ENCODE measurements around the gene ZNF423.

ZNF423 gene

GRCh38 chr16:49484451-49484849 lies 371.5 kb downstream of the ZNF423 start:
- H3K4me1 Mint-ChIP-seq = no peaks in the 10 kb centered on the region
- H3K4me3 Mint-ChIP-seq = no peak overlapping the region

GRCh38 chr16:49483651-49484450 lies 372.1 kb downstream of the ZNF423 start:
- no peak overlapping the region for H3K4me3 Mint-ChIP-seq
- peaks cover 21% of the 10 kb centered on the region for H3K27me3 Mint-ChIP-seq
- no peak overlapping the region for H3K27ac Mint-ChIP-seq
- H3K9me3 Mint-ChIP-seq = peaks cover 8% of the 10 kb centered on the region
- no peaks in the 10 kb centered on the region for H3K36me3 Mint-ChIP-seq
- H3K4me1 Mint-ChIP-seq = no peaks in the 10 kb centered on the region
- ATAC-seq = peak; percentile 6

More at GRCh38 chr16:49484451-49484849, 371.5 kb downstream of the ZNF423 start:
- Mint-ChIP-seq H3K36me3 (no peaks in the 10 kb centered on the region), H3K9me3 (peaks cover 8% of the 10 kb centered on the region), H3K27ac (no peak overlapping the region), H3K27me3 (peaks cover 21% of the 10 kb centered on the region)
- peak; percentile 62 for ATAC-seq

GRCh38 chr16:49483251-49483650 lies 372.7 kb downstream of the ZNF423 start:
- no peaks in the 10 kb centered on the region for H3K4me1 Mint-ChIP-seq
- no peak overlapping the region for H3K27ac Mint-ChIP-seq
- ATAC-seq = no peak
- H3K27me3 Mint-ChIP-seq = peaks cover 21% of the 10 kb centered on the region
- H3K36me3 Mint-ChIP-seq = no peaks in the 10 kb centered on the region
- peaks cover 8% of the 10 kb centered on the region for H3K9me3 Mint-ChIP-seq
- no peak overlapping the region for H3K4me3 Mint-ChIP-seq

- no peak overlapping the region for H3K4me3 Mint-ChIP-seq
- H3K9me3 Mint-ChIP-seq = peaks cover 8% of the 10 kb centered on the region
- H3K36me3 Mint-ChIP-seq = no peaks in the 10 kb centered on the region
Measured at GRCh38 chr16:49482690-49483089, 373.2 kb downstream of the ZNF423 start.

GRCh38 chr16:49478616-49479015 lies 377.3 kb downstream of the ZNF423 start:
- no peak overlapping the region for H3K27ac Mint-ChIP-seq
- no peak for ATAC-seq
- H3K9me3 Mint-ChIP-seq = peaks cover 5% of the 10 kb centered on the region
- H3K4me1 Mint-ChIP-seq = no peaks in the 10 kb centered on the region
- H3K36me3 Mint-ChIP-seq = no peaks in the 10 kb centered on the region
- H3K4me3 Mint-ChIP-seq = no peak overlapping the region
- peaks cover 21% of the 10 kb centered on the region for H3K27me3 Mint-ChIP-seq

More at GRCh38 chr16:49482690-49483089, 373.2 kb downstream of the ZNF423 start:
- Mint-ChIP-seq H3K4me1 (no peaks in the 10 kb centered on the region), H3K27ac (no peak overlapping the region), H3K27me3 (peaks cover 21% of the 10 kb centered on the region)
- no peak for ATAC-seq

GRCh38 chr16:49478107-49478506 lies 377.8 kb downstream of the ZNF423 start:
- no peak overlapping the region for H3K4me3 Mint-ChIP-seq
- H3K4me1 Mint-ChIP-seq = no peaks in the 10 kb centered on the region
- ATAC-seq = peak; percentile 85

GRCh38 chr16:49477250-49477895 lies 378.5 kb downstream of the ZNF423 start:
- no peak for ATAC-seq
- peaks cover 12% of the 10 kb centered on the region for H3K27me3 Mint-ChIP-seq
- H3K4me3 Mint-ChIP-seq = no peak overlapping the region
- H3K27ac Mint-ChIP-seq = no peak overlapping the region
- H3K4me1 Mint-ChIP-seq = no peaks in the 10 kb centered on the region
- H3K36me3 Mint-ChIP-seq = no peaks in the 10 kb centered on the region
- peaks cover 5% of the 10 kb centered on the region for H3K9me3 Mint-ChIP-seq

More at GRCh38 chr16:49478107-49478506, 377.8 kb downstream of the ZNF423 start:
- H3K9me3 Mint-ChIP-seq = peaks cover 5% of the 10 kb centered on the region
- peaks cover 16% of the 10 kb centered on the region for H3K27me3 Mint-ChIP-seq
- H3K36me3 Mint-ChIP-seq = no peaks in the 10 kb centered on the region
- H3K27ac Mint-ChIP-seq = no peak overlapping the region

GRCh38 chr16:49474741-49475140 lies 381.2 kb downstream of the ZNF423 start:
- no peak overlapping the region for H3K4me3 Mint-ChIP-seq
- no peaks in the 10 kb centered on the region for H3K36me3 Mint-ChIP-seq

GRCh38 chr16:49473773-49474172 lies 382.1 kb downstream of the ZNF423 start:
- no peaks in the 10 kb centered on the region for H3K9me3 Mint-ChIP-seq
- H3K27ac Mint-ChIP-seq = no peak overlapping the region
- no peaks in the 10 kb centered on the region for H3K27me3 Mint-ChIP-seq
- ATAC-seq = no peak
- no peaks in the 10 kb centered on the region for H3K36me3 Mint-ChIP-seq
- no peak overlapping the region for H3K4me3 Mint-ChIP-seq
- peaks cover 6% of the 10 kb centered on the region for H3K4me1 Mint-ChIP-seq

More at GRCh38 chr16:49474741-49475140, 381.2 kb downstream of the ZNF423 start:
- no peaks in the 10 kb centered on the region for H3K9me3 Mint-ChIP-seq
- no peaks in the 10 kb centered on the region for H3K27me3 Mint-ChIP-seq
- no peak overlapping the region for H3K27ac Mint-ChIP-seq
- no peak for ATAC-seq
- no peaks in the 10 kb centered on the region for H3K4me1 Mint-ChIP-seq

GRCh38 chr16:49473131-49473530 lies 382.8 kb downstream of the ZNF423 start:
- peaks cover 7% of the 10 kb centered on the region for H3K4me1 Mint-ChIP-seq
- no peaks in the 10 kb centered on the region for H3K36me3 Mint-ChIP-seq
- H3K27me3 Mint-ChIP-seq = no peaks in the 10 kb centered on the region
- ATAC-seq = no peak
- H3K4me3 Mint-ChIP-seq = no peak overlapping the region
- H3K9me3 Mint-ChIP-seq = no peaks in the 10 kb centered on the region
- no peak overlapping the region for H3K27ac Mint-ChIP-seq

- Mint-ChIP-seq H3K27me3 (no peaks in the 10 kb centered on the region), H3K4me3 (no peak overlapping the region), H3K9me3 (no peaks in the 10 kb centered on the region), H3K4me1 (peaks cover 7% of the 10 kb centered on the region), H3K27ac (no peak overlapping the region), H3K36me3 (no peaks in the 10 kb centered on the region)
- no peak for ATAC-seq
Measured at GRCh38 chr16:49472598-49472997, 383.3 kb downstream of the ZNF423 start.

GRCh38 chr16:49471038-49471727 lies 384.7 kb downstream of the ZNF423 start:
- Mint-ChIP-seq H3K27me3 (no peaks in the 10 kb centered on the region), H3K9me3 (no peaks in the 10 kb centered on the region), H3K27ac (no peak overlapping the region), H3K4me3 (no peak overlapping the region), H3K36me3 (no peaks in the 10 kb centered on the region), H3K4me1 (peaks cover 7% of the 10 kb centered on the region)
- no peak for ATAC-seq

GRCh38 chr16:49470513-49470991 lies 385.4 kb downstream of the ZNF423 start:
- no peak for ATAC-seq
- Mint-ChIP-seq H3K27ac (no peak overlapping the region), H3K9me3 (no peaks in the 10 kb centered on the region), H3K36me3 (no peaks in the 10 kb centered on the region), H3K4me1 (peaks cover 7% of the 10 kb centered on the region), H3K4me3 (no peak overlapping the region), H3K27me3 (no peaks in the 10 kb centered on the region)

GRCh38 chr16:49469930-49470451 lies 385.9 kb downstream of the ZNF423 start:
- Mint-ChIP-seq H3K27ac (no peak overlapping the region), H3K4me1 (peaks cover 7% of the 10 kb centered on the region), H3K27me3 (no peaks in the 10 kb centered on the region), H3K9me3 (no peaks in the 10 kb centered on the region), H3K36me3 (no peaks in the 10 kb centered on the region), H3K4me3 (no peak overlapping the region)
- no peak for ATAC-seq

GRCh38 chr16:49469311-49469670 lies 386.6 kb downstream of the ZNF423 start:
- Mint-ChIP-seq H3K36me3 (no peaks in the 10 kb centered on the region), H3K4me1 (peaks cover 7% of the 10 kb centered on the region), H3K27ac (no peak overlapping the region), H3K9me3 (no peaks in the 10 kb centered on the region), H3K4me3 (no peak overlapping the region), H3K27me3 (no peaks in the 10 kb centered on the region)
- ATAC-seq = no peak
